ENCODE results near the gene IKZF2. TPM values are rescaled to one million over a fixed set of nuclear protein-coding genes. Genes with fewer than 3 reads are reported as not detected.

Gene IKZF2
- total RNA-seq, 1 experiment from 2014 or later: 5.2 TPM

DNA sequence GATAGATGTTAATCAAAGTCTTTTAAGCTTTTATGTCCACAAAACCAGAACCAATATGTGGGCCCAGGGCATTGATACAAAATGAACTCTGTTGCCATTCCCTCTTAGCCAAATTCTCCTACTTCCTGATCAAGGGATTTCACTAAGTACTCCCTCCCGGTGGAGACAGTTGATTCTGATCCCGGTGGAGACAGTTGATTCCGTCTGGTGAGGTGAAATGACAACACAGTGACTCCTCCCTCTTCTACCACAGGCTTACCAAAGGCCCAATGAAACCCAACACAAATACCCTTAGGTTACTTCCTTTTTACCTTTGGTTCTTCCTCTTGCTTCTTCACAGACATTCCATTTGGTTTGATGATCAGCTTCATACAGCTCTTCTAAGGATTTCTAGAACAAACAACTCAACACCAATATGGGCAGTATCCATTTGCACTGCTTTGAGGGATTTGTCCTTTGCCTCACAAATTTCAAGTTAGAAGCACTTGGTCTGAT, 153.8 kb downstream of the IKZF2 start:
- Histone ChIP-seq H4K20me1 (ENCODE audit: low read length) (no peaks in the 10 kb centered on the region), H3K9me2 (replicated peaks; ENCODE audit: low read length) (no peaks in the 10 kb centered on the region), H3K36me3 (ENCODE audit: low read depth, low read length) (no peaks in the 10 kb centered on the region), H3K4me3 (ENCODE audit: low read length) (no peak overlapping the region), H3F3A (ENCODE audit: low read length, unreplicated experiment) (no peaks in the 10 kb centered on the region), H3K4me2 (ENCODE audit: low read length) (no peak overlapping the region), H3K79me2 (ENCODE audit: low read length) (no peaks in the 10 kb centered on the region), H3K9ac (ENCODE audit: low read length) (no peak overlapping the region), H3K27me3 (ENCODE audit: low read length) (no peaks in the 10 kb centered on the region), H3K4me1 (ENCODE audit: insufficient read depth, low read length) (peaks cover 14% of the 10 kb centered on the region; the same call in 1 of the 2 replicates), H3K9me3 (ENCODE audit: low read length) (no peaks in the 10 kb centered on the region), H2AFZ (ENCODE audit: low read length) (no peak overlapping the region), H3K27ac (ENCODE audit: low read length) (no peak overlapping the region)
- ChIA-PET POLR2A (ENCODE audit: unreplicated experiment) (no interaction called here), CTCF (no interaction called here)
- intact Hi-C loops (cut with micrococcal nuclease): no loop called here
- ATAC-seq (no peak), DNase-seq (no peak)
- BruUV-seq (replicated peaks): no TSS peak
- TF ChIP-seq CTCF (conservative IDR thresholded peaks at IDR 0.05; ENCODE audit: low read depth, low read length) (no peak), EZH2phosphoT487 (IDR thresholded peaks at IDR 0.05; ENCODE audit: borderline replicate concordance, low read length) (no peak), EZH2 (IDR thresholded peaks at IDR 0.05; ENCODE audit: low read length, unreplicated experiment) (no peak)

- intact Hi-C loops (cut with micrococcal nuclease): no loop called here
- Histone ChIP-seq H3K9me3 (ENCODE audit: low read length) (no peaks in the 10 kb centered on the region), H3K4me1 (ENCODE audit: insufficient read depth, low read length) (peaks cover 10% of the 10 kb centered on the region; the same call in 1 of the 2 replicates), H4K20me1 (ENCODE audit: low read length) (no peaks in the 10 kb centered on the region), H3K27me3 (ENCODE audit: low read length) (no peaks in the 10 kb centered on the region), H3F3A (ENCODE audit: low read length, unreplicated experiment) (no peaks in the 10 kb centered on the region), H3K27ac (ENCODE audit: low read length) (no peak overlapping the region), H3K9me2 (replicated peaks; ENCODE audit: low read length) (no peaks in the 10 kb centered on the region), H3K79me2 (ENCODE audit: low read length) (no peaks in the 10 kb centered on the region), H3K4me2 (ENCODE audit: low read length) (no peak overlapping the region), H3K9ac (ENCODE audit: low read length) (no peak overlapping the region), H3K4me3 (ENCODE audit: low read length) (no peak overlapping the region), H3K36me3 (ENCODE audit: low read depth, low read length) (no peaks in the 10 kb centered on the region), H2AFZ (ENCODE audit: low read length) (no peak overlapping the region)
- no TSS peak for BruUV-seq (replicated peaks)
- TF ChIP-seq EZH2 (IDR thresholded peaks at IDR 0.05; ENCODE audit: low read length, unreplicated experiment) (no peak), EZH2phosphoT487 (IDR thresholded peaks at IDR 0.05; ENCODE audit: borderline replicate concordance, low read length) (no peak), CTCF (conservative IDR thresholded peaks at IDR 0.05; ENCODE audit: low read depth, low read length) (no peak)
- ATAC-seq (peak; percentile 56), DNase-seq (peak; percentile 64)
- CTCF ChIA-PET: no interaction called here
- POLR2A ChIA-PET (ENCODE audit: unreplicated experiment): no interaction called here
Measured at GRCh38 chr2:212995920-212996319, 155.5 kb downstream of the IKZF2 start.

DNA sequence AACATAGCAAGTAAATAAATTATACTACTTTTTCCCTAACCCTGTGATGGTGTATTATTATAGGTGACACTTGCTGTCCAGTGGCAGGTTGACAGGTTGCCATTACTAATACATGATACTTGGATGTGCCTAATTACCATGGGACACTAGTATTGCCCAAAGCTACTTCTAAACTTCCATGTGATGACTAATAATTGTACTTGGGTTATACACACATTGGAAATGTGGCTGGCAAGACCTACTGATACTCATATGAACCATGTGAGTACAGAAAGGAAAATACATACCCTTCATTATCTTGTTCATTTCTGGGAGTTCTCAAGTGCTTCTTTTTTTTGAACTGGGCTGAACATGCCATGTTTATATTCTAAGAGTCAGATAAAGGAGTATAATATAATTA, 156.4 kb downstream of the IKZF2 start:
- H3K36me3 ChIP-seq (ENCODE audit: low read depth, low read length): no peaks in the 10 kb centered on the region
- no peaks in the 10 kb centered on the region for H3K79me2 ChIP-seq (ENCODE audit: low read length)
- DNase-seq: peak; percentile 46
- H3K9me3 ChIP-seq (ENCODE audit: low read length): no peaks in the 10 kb centered on the region
- BruUV-seq (replicated peaks): no TSS peak
- ChIA-PET POLR2A (ENCODE audit: unreplicated experiment) (no interaction called here), CTCF (no interaction called here)
- H3K27ac ChIP-seq (ENCODE audit: low read length): no peak overlapping the region
- TF ChIP-seq EZH2phosphoT487 (IDR thresholded peaks at IDR 0.05; ENCODE audit: borderline replicate concordance, low read length) (no peak), CTCF (conservative IDR thresholded peaks at IDR 0.05; ENCODE audit: low read depth, low read length) (no peak), EZH2 (IDR thresholded peaks at IDR 0.05; ENCODE audit: low read length, unreplicated experiment) (no peak)
- H2AFZ ChIP-seq (ENCODE audit: low read length): no peak overlapping the region
- no peak overlapping the region for H3K9ac ChIP-seq (ENCODE audit: low read length)
- intact Hi-C loops (cut with micrococcal nuclease): no loop called here
- peaks cover 10% of the 10 kb centered on the region; the same call in 1 of the 2 replicates for H3K4me1 ChIP-seq (ENCODE audit: insufficient read depth, low read length)
- no peak overlapping the region for H3K4me3 ChIP-seq (ENCODE audit: low read length)
- no peaks in the 10 kb centered on the region for H3K27me3 ChIP-seq (ENCODE audit: low read length)
- no peak overlapping the region for H3K4me2 ChIP-seq (ENCODE audit: low read length)
- 0 out of 2 replicates have a peak, but pooled peaks have one; percentile 40 for ATAC-seq
- no peaks in the 10 kb centered on the region for H3K9me2 ChIP-seq (replicated peaks; ENCODE audit: low read length)
- no peaks in the 10 kb centered on the region for H4K20me1 ChIP-seq (ENCODE audit: low read length)
- H3F3A ChIP-seq (ENCODE audit: low read length, unreplicated experiment): no peaks in the 10 kb centered on the region

Measured in PC-3 (cell line).